ENCODE measurements around the gene KLHDC4.

The KLHDC4 gene

GRCh38 chr16:87697792-87698191 lies 68.0 kb downstream of the KLHDC4 start:
- DNase-seq, result no peak

GRCh38 chr16:87697256-87697655 lies 68.5 kb downstream of the KLHDC4 start:
- no peak for DNase-seq

- DNase-seq, result no peak
Observed at GRCh38 chr16:87696726-87697125, 69.1 kb downstream of the KLHDC4 start.

- DNase-seq, result no peak
Observed at GRCh38 chr16:87695534-87695933, 70.3 kb downstream of the KLHDC4 start.

GRCh38 chr16:87694441-87695125 lies 71.2 kb downstream of the KLHDC4 start:
- DNase-seq, result no peak

- DNase-seq, result no peak
Observed at GRCh38 chr16:87693827-87694226, 72.0 kb downstream of the KLHDC4 start.

GRCh38 chr16:87692756-87693155 lies 73.0 kb downstream of the KLHDC4 start:
- no peak for DNase-seq

- no peak for DNase-seq
Observed at GRCh38 chr16:87692176-87692575, 73.6 kb downstream of the KLHDC4 start.

- DNase-seq, result no peak
Observed at GRCh38 chr16:87691686-87692079, 74.1 kb downstream of the KLHDC4 start.

GRCh38 chr16:87690911-87691685 lies 74.7 kb downstream of the KLHDC4 start:
- DNase-seq, result no peak

- DNase-seq, result no peak
Observed at GRCh38 chr16:87689956-87690465, 75.8 kb downstream of the KLHDC4 start.

GRCh38 chr16:87688876-87689815 lies 76.6 kb downstream of the KLHDC4 start:
- no peak for DNase-seq

GRCh38 chr16:87687998-87688529 lies 77.7 kb downstream of the KLHDC4 start:
- no peak for DNase-seq

GRCh38 chr16:87687126-87687910 lies 78.5 kb downstream of the KLHDC4 start:
- DNase-seq, result no peak

GRCh38 chr16:87686697-87687096 lies 79.1 kb downstream of the KLHDC4 start:
- DNase-seq, result no peak

- DNase-seq, result no peak
Observed at GRCh38 chr16:87685766-87686165, 80.0 kb downstream of the KLHDC4 start.

GRCh38 chr16:87685405-87685755 lies 80.4 kb downstream of the KLHDC4 start:
- no peak for DNase-seq

- no peak for DNase-seq
Observed at GRCh38 chr16:87684711-87685404, 80.9 kb downstream of the KLHDC4 start.

- DNase-seq, result no peak
Observed at GRCh38 chr16:87684106-87684677, 81.6 kb downstream of the KLHDC4 start.

GRCh38 chr16:87682852-87683399 lies 82.9 kb downstream of the KLHDC4 start:
- DNase-seq, result no peak

Measured in GOT3 (cell line).